HL-60/S4 treated with retinoic acid at 250 ng/mL for 4 days and 3 days (cell line): ENCODE data around the gene NDUFAF3.

ENCODE experiments used
- in situ Hi-C: fragments of 300-500 bp; cut with MboI; formaldehyde crosslinking; loops from 2 replicates; pipeline ENCODE4 v1.7.0; 2022; ENCODE audit warnings: low sequenced_read_pairs

Gene NDUFAF3, protein sequence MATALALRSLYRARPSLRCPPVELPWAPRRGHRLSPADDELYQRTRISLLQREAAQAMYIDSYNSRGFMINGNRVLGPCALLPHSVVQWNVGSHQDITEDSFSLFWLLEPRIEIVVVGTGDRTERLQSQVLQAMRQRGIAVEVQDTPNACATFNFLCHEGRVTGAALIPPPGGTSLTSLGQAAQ

DNA sequence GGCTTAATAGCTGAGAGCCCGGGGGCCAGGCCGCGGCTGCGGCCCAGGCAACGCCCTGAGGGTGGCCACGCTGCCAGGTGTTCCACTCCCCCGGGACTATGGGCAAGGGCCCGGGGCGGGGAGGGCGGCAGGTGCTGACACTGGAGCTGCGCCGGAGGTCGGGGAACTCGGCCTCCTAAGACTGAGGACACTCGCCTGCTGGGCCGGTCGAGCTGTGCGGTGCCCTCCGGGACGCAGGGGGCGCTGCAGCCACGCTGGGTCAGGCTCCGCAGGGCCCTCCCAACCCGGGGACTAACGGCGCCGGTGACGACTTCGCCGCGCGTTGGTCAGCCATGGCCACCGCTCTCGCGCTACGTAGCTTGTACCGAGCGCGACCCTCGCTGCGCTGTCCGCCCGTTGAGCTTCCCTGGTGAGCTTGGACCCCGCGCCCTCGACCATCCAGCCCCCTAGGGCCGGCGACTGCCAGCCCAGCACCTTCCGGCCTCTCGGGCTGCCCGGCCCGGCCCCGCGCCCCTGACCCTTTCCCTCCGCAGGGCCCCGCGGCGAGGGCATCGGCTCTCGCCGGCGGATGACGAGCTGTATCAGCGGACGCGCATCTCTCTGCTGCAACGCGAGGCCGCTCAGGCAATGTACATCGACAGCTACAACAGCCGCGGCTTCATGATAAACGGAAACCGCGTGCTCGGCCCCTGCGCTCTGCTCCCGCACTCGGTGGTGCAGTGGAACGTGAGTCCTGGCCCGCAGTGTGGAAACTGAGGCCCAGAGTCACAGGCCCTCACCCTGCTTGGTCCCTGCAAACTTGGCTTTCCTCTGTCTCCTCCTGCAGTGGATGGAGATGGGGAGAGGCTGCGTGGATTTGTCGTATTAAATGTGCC, at the start of gene NDUFAF3:
Gene NDUFAF3 (plus strand): TSS at position 309 of the 875 bp plus-strand sequence. CDS start 24 bp downstream, at position 333.
- in situ Hi-C loops = no loop called here

DNA sequence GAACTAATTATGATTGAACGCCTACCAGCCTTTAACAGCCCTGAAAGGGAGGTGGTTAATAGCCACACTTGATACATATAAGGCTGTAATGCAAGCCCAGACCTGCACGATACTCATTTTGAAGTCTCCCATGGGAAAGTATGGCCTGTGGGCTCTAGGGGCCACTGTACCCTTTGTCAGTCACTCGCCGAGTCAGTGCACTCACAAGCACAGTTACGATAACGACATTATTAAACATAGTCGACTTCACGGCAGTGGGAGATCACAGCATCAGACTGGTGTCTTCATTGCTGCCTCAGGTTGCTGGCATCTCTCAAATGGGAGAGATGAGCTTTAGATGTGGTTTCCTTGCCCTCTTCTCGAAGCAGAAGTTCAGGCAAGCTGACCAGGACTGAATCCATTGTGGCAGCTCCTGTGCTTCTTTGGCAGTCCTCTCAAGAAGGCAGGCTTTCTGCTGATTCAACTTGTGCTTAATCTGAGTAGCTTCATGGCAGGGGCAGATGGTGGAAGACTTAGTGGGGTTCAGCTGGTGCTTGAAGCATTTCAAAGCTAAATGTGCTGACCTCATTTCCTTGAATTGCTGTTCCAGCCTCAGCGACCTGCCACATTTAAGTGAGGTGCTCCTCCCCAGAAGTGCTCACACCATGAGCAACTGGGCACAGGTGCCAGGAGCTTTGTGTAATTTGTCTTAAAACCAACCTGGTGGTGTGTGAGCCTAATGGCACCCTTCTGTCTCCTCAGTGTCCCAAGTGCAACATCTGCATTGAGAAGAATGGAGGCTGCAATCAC, 47.7 kb upstream of the NDUFAF3 start:
- in situ Hi-C loops = loop anchor here (25.0 kb wide), 1 partner anchor 237 kb away; no protein-coding TSS in a partner anchor

DNA sequence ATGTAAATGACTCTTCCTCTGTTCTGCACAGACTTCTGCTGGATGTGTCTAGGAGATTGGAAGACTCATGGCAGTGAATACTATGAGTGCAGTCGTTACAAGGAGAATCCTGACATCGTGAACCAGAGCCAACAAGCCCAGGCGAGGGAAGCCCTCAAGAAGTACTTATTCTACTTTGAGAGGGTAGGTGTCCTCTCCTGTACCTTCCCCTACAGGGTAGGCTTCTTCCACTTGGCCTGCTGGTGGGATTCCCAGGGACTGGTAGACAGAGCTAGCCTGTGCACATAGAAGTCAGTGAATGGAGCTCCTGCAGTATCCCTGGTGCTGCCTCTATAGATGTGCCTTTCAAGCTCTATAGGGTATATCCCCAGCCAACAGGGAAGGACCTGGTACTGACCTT, 42.5 kb upstream of the NDUFAF3 start:
- in situ Hi-C loops = no loop called here

DNA sequence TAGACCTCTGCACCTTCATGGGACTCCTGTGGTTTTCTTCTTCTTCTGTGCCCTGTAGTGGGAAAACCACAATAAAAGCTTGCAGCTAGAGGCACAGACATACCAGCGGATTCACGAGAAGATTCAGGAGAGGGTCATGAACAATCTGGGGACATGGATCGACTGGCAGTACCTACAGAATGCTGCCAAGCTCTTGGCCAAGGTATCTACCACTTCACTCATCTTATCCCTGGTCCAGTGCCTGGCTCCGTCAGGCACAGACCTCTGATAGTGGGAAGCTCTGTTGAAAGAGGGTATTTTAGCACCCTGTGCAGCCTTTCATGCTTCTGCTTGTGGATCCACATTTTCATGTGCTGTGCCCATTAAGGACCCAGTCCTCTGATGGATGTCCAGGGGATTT, 41.6 kb upstream of the NDUFAF3 start:
- in situ Hi-C loops = no loop called here

DNA sequence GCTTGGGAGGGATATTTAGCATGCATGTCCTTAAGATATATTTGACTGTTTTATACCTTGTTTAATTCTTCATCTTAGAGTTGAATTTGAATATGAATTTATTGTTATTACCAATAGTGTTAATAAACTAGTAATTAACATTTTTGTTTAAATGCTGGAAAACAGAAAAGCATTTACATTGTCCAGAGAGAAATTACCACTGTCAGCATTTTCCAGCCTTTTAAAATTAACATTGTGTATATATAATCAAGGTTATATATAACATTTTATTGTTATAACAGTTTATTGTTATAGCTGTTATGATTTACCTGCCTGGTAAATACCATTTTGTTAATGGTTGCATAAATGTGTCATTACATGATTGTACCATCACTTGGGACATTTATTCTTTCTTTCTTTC, 39.9 kb upstream of the NDUFAF3 start:
- in situ Hi-C loops = no loop called here

DNA sequence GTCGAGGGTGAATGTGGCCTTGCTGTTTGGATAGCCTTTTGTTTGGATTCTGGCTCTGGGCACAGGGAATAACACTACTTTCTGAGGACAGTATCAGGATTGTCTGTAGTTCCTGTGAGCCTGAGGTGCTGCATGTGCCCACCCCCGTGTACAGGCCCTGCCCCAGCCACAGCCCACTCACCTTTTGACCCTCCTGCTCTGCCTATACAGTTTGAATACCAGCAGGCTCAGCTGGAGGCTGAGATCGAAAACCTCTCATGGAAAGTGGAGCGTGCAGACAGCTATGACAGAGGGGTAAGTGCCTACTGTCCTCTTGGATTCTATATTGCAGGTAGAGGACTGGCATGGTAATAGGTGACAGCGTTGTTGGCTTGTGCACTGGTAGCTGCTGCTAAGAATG, 39.2 kb upstream of the NDUFAF3 start:
- in situ Hi-C loops = no loop called here

DNA sequence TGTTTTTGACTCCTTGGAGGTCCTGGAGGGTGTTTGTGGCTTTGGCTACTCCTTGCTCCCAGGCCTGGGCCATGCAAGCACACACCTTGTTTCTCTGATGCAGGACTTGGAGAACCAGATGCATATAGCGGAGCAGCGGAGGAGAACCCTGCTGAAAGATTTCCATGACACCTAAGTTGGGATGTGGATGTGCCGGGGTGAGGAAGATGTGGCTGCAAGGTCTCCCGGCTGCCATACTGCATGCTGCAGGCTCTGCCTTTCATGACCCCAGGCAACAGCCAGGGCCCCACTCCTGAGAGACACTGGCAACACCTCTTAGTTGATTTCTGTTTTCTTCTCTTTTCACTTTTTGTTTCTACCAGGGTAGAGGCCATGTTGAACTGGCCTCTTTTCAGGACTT, 38.8 kb upstream of the NDUFAF3 start:
- in situ Hi-C loops = no loop called here

DNA sequence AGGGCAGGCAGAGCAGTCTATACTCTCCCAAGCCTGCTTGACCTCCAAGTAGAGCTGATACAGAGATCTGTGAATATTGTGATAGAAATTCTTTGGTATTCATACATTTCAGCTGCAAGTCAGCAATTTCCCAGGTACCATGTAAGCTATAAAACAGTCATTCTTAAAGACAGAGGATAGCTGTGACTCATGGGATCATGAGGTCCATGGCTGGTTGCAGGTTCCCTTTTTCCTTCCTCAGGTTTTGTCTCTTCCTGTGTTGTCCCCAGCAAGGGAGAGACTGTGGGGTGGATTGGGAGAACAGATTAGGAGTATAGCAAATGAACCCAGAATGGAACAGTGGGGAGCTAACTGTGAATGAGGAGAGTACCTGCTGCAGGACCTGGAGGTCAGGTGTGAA, 37.3 kb upstream of the NDUFAF3 start:
- in situ Hi-C loops = no loop called here

DNA sequence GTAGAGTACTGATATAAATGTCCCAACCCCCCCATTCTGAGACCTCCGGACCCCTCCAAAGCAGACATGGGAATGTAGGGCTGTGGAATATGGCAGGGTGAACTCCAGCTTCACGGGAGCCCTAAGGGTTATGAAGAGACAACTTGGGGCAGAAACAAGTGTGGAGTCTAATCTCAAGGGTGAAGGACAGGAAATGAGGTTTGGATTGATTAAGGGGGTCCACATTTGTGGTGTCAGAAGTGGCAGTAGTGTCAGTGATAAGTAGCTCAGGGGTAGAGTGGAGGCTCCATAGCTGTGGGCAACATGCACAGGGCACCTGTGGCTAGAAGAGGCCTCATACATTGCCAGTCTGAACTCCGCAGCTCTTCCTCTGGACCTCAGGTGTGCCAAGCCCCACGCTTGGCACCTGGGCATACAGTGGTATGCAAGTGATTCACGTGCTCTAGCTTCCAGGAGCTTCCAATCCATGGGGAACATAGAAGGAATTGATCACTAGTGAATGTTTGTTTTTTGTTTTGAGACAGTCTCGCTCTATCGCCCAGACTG, 36.0 kb upstream of the NDUFAF3 start:
- in situ Hi-C loops = no loop called here

DNA sequence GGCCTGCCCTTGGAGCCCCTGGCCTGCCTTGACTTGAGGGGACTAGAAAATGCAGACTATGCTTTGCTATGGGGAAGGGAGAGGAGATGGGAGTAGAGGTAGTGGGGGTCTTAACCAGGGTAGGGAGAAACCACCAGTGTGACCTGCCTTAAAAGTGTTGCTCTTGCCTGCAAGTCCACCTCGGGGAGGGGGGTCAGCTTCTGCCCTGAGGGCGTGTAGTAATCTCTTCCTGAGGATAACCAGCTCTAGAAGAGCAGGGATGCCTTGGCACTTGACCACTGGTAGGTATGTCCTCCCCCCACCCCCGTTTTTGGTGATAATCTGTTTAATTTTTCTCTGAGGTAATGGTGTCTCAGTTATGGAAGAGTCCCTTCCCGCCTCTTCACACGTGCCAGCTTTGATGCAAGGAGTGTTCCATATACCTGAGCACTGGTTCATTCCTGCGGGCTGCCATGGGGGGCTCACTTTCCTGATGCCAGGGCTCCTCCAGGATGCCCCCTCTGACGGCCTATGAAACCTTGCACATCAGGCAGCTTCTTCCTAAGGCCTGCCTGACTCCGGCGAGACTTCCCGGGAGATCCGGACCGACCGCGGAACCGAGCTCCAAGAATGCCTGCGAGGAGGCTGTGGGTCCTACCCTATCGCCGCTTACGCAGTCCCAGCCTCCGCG, 32.7 kb upstream of the NDUFAF3 start:
- in situ Hi-C loops = no loop called here

DNA sequence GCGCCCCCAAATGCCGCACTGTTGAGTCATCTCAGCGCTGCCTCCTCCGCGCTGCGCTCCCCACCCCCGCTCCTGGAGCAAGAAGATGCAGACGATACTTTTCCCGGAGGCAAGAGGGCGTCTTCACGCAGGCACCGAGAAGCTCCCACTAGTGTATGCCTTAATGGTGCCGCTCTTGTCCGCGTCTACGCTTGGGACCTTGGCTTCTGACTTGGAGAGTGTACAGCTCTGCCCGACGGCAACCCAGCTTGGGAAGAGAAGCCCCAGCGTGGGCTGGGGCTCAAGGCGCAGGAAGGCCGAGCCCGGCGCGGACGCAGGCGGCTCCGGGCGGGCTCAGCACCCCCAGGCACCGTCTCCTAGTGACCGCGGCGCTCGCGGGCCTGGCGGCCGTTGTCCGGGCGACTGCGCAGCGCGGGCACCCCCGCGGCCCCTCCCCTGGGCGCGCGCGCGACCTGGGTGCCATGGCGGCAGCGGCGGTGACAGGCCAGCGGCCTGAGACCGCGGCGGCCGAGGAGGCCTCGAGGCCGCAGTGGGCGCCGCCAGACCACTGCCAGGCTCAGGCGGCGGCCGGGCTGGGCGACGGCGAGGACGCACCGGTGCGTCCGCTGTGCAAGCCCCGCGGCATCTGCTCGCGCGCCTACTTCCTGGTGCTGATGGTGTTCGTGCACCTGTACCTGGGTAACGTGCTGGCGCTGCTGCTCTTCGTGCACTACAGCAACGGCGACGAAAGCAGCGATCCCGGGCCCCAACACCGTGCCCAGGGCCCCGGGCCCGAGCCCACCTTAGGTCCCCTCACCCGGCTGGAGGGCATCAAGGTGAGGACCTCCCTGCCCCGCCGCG, 31.9 kb upstream of the NDUFAF3 start, which contains the start of gene P4HTM:
Gene P4HTM (plus strand): TSS at position 446 of the 840 bp plus-strand sequence. CDS start 16 bp downstream, at position 462.
- in situ Hi-C loops = no loop called here

DNA sequence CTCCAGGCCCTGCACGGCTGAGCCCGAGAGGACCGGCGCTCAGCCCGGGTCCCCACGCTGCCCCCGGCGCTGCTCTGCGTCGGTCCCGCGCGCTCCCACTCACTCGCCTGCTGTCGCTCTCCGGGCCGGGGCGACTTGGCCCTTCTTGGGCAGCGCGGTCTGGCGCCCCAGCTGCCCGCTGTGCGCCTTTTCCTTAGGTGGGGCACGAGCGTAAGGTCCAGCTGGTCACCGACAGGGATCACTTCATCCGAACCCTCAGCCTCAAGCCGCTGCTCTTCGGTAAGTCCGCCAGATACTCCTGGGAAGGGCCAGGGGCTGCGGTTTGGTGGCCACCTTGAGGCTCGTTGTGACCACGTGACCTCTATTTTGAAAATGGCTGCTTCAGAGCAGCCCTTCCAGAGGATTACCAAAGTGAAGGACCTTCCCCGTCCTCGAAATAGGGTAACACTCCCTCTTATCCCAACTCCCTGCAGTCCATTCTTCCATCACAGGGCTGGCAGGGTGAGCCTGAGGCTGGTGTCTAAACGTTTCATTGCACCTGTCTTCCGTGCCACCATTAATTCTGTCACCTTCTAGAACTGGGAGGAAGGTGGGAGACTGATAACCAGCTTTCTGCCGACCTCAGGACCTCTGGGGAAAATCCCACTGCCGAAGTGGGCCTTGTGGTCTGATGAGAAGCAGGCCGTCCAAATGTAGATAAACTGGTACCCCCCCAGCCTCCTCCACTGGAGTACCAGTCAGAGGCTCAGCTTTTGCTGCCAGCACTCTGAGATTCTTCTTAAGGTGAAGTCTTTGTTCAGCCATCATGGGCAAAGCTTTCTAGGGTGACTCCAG, 31.1 kb upstream of the NDUFAF3 start:
- in situ Hi-C loops = no loop called here

DNA sequence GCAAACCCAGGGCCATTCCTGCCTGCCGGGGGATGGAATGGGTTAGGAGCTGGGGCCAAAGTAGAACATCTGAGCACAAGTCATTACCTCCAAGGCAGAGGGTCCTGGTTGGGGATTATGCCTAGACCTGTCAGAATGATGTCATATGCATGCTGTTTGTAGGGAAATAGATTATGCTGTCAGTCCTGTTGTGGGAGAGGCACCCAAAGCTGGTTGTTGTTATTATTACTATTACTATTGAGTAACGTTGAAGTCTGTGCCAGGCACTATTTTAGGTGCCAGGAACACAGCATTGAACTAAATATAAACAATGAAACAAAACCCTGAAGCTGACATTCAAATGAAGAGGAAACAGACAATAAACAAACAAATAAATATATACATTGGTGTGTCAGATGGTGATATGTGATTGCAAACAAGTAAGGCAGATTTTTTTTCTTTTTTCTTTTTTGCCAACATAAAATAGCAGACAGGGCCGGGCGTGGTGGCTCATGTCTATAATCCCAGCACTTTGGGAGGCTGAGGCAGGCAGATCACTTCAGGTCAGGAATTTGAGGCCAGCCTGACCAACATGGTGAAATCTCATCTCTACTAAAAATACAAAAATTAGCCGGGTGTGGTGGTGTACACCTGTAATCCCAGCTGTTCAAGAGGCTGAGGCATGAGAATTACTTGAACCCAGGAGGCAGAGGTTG, 29.9 kb upstream of the NDUFAF3 start:
- in situ Hi-C loops = no loop called here

DNA sequence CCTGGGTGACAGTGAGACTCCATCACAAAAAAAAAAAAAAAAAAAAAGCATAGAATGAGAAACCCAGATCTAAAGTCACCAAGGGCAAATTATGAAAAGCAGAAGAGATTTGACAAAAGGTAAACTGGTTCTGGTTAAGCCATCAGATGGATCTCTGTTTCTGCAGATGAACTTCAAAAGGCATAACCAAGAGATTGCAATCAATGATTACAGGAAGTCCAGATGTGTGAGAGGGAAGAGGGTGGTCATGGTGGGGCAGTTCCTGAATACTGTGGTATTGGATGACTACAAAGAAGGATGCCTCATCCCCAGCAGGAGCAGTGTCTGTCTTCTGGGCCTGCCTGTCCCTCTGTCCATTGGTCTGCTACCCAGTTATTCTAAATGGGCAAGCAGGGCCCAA, 28.1 kb upstream of the NDUFAF3 start:
- in situ Hi-C loops = no loop called here

DNA sequence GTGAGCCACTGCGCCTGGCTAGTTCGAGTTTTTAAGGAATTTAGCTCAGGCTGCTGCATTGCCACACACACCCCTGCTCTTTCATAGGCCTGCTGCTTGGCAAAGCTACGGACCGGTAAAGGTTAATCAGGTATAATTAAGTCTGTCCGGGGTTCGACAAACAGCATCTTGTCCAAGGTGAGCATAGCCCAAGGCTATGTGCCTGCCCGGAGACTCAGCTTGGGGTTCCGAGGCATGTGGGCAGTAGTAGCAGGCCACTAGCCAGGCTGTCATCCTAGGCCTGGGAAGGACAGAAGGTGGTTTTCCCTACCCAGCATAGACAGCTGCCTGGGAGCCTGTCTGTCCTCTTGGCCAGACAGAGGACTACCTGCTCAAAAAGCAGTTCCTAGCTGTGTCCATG, 25.3 kb upstream of the NDUFAF3 start:
- in situ Hi-C loops = no loop called here

DNA sequence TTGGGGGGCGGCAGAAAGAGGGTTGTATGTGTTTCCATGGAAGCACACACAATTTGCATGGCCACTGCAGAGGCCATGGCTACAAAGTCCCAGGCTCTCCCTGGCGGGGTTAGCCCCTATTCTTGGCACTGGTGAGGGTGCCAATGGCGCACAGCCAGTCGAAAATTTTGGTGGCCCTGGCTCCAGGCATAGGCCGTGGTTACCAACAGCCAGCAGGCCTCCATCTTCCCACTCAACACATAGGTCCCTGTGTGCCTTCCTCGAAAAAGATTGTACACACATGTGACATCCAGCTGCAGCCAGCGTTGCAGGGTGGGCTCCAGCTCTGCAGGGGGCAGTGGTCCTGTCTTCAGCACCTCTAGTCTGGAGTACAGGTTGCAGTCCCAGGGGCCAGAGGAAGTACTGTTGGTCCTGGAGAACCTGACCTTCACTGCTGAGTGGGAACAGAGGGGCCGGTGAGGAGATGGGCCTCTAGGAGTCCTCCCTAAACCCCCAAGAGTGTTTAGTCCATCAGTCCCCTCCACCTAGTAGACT, 24.8 kb upstream of the NDUFAF3 start:
- in situ Hi-C loops = no loop called here

DNA sequence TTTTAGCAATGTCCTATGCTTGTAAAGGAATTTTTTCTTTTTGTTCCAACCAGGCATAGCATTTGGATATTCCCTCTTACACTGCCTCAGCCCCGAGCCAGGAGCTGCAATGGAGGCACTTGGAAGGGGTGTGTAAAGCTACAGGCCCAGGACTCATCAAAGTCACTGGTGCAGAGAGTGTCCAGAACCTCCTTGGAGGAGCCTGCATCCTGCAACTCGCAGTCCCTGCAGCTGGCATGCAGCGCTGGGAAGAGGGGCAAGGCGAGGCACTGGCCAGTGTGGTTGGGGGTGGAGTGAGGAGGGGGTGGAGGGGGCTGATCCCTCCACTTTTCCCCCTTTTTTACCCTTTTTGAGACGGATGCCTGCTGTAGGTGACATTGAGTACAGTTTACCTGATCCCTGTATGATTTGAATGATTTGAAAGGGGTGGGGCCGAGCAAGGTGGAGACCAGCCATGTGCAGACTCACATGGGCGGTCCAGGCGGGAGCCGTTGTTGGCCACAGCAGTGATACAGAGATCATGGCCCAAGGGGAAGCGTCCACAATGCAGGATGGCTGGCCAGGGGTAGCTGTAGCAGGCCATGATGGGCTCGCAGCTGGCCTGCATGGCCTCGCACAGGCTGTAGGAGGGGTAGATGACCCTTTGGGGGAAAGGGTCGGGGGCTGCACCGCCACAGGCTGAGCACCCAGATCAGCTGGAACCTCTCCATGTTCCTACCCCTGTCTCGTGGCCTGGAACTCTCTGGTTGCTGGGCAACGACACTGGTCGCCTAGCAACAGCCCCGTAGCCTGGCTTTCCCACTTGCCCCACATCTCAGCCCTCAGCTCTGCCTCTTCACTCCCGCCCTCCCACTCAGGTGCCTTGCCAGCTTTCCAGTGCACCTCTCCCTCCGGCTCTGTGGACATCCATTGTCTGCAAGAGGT, 23.9 kb upstream of the NDUFAF3 start:
- in situ Hi-C loops = no loop called here
